IPS-20b (cell line): ENCODE results near the gene NOL4L.
A peak's percentile ranks its signal among the peaks of the same experiment; 100 is the strongest.

ENCODE experiments used
- H3K27ac ChIP-seq: one replicate; pipeline ENCODE4 v1.5.1; 2013; ENCODE audit warnings: low read length
- H3K27me3 ChIP-seq: 2 replicates; pipeline ENCODE4 v1.6.1; 2013; ENCODE audit warnings: mild to moderate bottlenecking, low read length, inconsistent platforms; ENCODE audit not compliant: insufficient read depth
- H3K36me3 ChIP-seq: 2 replicates; pipeline ENCODE4 v1.6.1; 2013; ENCODE audit warnings: low read depth, mild to moderate bottlenecking, inconsistent platforms, low read length, moderate library complexity; ENCODE audit not compliant: insufficient read depth
- H3K4me1 ChIP-seq: 2 replicates; pipeline ENCODE4 v1.6.1; 2013; ENCODE audit warnings: mild to moderate bottlenecking, control low read depth, inconsistent platforms, low read length, moderate library complexity; ENCODE audit not compliant: insufficient read depth
- H3K4me3 ChIP-seq: 2 replicates; pipeline ENCODE4 v1.5.1; 2013; ENCODE audit warnings: mild to moderate bottlenecking, low read length, inconsistent platforms
- H3K9ac ChIP-seq: 2 replicates; pipeline ENCODE4 v1.6.1; 2013; ENCODE audit warnings: low read depth, mild to moderate bottlenecking, inconsistent platforms, low read length, moderate library complexity
- H3K9me3 ChIP-seq: 2 replicates; pipeline ENCODE4 v1.6.1; 2013; ENCODE audit warnings: mild to moderate bottlenecking, low read depth, low read length, inconsistent platforms; ENCODE audit not compliant: insufficient read depth

Gene NOL4L

DNA sequence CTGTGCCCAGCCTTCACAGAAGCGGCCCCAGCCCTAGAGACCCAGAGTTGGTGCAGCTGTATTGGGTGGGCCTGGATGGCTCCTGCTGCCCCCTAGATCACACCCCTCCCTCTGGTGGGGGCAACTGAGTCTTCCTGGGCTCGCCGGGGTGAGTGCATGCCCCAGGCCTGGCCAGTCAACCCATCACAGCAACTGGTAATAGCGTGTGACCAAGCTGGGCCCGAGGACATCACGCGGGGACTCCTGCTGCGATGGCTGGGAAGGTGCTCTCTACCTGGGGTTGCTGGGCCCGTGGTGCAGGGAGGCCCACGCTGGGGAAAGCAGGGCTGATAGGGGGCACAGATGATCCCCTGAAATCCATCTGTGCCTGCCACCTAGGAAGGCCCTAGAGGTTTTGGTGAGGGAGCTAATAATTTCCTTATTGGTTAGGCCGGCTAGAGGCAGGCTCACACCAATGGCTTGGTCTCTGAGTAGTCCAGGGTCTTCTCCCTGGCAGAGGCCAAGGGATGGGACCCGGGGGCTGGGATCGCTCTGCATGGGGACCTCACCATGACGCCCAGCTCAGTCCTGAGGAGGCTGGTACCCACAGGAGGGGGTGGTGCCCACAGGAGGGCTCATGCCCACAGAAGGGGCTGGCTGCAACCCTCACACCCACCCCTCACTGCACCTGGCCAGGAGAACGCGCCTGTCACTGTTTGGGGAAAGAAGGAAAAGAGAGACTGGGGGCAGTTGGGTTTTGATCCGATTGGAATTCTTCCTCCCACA, 123.1 kb downstream of the NOL4L start:
- Histone ChIP-seq H3K9me3 (no peaks in the 10 kb centered on the region), H3K4me3 (no peak overlapping the region), H3K27me3 (no peaks in the 10 kb centered on the region), H3K36me3 (0 out of 2 replicates have a peak, but pooled peaks cover 3% of the 10 kb centered on the region), H3K4me1 (peaks cover 6% of the 10 kb centered on the region; the same call in 1 of the 2 replicates), H3K9ac (no peak overlapping the region), H3K27ac (no peak overlapping the region)

DNA sequence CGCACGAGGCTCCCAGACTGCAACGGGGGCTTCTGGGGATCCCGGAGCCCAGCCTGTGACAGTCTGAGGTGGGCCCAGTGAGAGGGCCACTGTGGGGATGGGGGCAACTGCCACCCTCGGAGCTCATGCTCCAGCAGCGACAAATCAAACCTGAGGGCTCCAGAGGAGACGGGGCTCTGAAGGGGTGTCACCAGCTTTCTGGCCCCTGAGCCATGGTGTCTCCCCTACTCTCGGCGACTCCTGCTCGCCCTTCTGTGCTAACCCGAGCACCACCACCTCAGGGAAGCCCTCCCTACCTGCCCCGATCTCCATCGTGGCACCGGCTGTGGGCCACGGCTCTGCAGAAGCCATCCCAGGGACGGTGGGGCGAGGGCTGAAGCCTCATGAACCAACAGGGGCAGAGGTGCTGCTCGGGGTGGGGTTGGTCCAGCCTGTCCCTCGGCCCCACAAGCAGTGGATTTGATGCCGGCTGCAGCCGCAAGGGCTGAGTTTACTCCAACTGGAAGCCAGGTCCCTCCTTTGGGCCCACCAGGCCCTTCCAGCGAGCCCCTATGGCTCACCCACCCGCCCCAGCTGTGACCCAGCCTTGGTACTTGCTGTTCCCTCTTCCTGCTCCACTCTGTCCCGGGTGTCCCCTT, 124.3 kb downstream of the NOL4L start:
- Histone ChIP-seq H3K9ac (no peak overlapping the region), H3K9me3 (no peaks in the 10 kb centered on the region), H3K27ac (no peak overlapping the region), H3K27me3 (no peaks in the 10 kb centered on the region), H3K36me3 (peaks cover 5% of the 10 kb centered on the region; the same call in 1 of the 2 replicates), H3K4me1 (peaks cover 6% of the 10 kb centered on the region; the same call in 1 of the 2 replicates), H3K4me3 (no peak overlapping the region)

DNA sequence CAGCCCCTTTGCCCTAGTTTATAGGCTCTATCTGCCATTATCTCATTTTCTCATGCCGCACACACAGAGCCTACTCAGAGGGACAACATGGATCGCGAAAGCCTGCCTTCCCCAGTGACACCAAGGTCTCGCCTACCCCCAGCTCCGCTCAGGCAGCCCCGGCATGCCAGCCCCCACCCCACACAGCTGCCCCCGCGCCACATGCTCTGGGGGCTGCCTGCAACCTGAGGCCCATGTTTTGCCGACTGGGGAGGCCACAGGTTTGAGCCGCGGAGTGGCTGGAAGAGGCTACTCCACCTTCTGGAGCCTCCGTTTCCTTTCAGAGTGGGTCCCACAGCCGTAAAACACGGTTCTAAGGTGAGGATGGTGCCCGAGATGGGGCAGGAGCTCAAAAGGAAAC, 124.9 kb downstream of the NOL4L start:
- Histone ChIP-seq H3K4me3 (no peak overlapping the region), H3K9ac (no peak overlapping the region), H3K36me3 (peaks cover 11% of the 10 kb centered on the region; the same call in 1 of the 2 replicates), H3K27ac (no peak overlapping the region), H3K4me1 (peaks cover 6% of the 10 kb centered on the region; the same call in 1 of the 2 replicates), H3K27me3 (no peaks in the 10 kb centered on the region), H3K9me3 (no peaks in the 10 kb centered on the region)

DNA sequence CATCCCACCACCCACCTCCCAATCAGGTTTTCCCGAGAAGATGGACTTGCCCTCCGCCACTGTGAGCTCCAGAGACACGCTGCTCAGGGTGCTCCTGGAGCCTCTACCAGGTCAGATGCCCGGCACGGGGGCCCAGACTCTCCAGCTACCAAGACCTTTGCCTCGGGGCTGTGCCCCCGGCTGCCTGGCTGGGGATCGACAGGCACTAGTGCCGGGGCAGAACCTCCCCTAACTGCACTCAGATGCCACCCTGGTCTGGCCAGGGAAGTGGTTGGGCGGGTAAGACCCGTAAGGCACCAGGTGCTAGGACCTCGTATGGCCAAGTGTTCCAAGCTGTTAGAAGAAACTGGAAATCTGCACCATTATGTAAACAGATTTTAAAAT, 126.3 kb downstream of the NOL4L start:
- H3K27ac ChIP-seq = no peak overlapping the region
- no peaks in the 10 kb centered on the region for H3K9me3 ChIP-seq
- no peak overlapping the region for H3K9ac ChIP-seq
- H3K4me3 ChIP-seq = no peak overlapping the region
- peaks cover 6% of the 10 kb centered on the region; the same call in 1 of the 2 replicates for H3K4me1 ChIP-seq
- H3K36me3 ChIP-seq = peaks cover 19% of the 10 kb centered on the region; the same call in 1 of the 2 replicates
- H3K27me3 ChIP-seq = no peaks in the 10 kb centered on the region

DNA sequence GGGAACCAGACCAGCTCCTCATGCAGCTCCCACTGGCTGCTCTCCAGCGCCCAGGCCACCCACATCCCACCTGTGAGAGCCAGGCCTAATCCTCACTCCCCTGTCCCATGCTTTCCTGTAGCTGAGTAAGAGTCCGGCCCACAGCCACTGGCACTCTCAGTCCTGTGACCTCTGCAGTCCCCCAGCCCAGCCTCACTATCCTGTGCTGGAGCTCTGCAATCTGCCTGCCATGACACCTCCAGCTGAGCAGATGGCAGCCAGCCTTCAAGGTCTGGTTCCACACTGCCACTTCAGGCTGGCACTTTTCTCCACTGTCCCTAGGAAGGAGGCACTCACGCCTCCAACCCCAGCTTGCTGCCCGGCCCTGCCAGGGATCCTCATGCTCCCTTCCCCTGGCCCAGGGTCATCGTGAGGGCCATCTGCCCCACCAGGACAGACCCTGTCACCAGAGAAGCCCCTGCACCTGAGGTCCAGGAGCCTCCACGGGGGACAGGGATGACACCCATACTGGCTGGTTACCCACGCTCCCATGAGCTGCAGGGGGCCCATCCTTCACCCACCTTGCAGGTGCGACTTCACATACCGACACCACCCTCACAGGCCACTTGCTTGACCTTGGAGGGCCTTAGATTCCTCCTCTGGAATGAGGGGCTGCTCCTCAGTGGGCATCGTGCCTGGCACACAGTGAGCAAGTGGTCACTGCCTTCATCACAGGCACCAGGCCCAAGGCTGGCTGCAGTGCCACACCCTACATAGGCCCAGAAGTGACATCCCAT, 126.9 kb downstream of the NOL4L start:
- H3K27me3 ChIP-seq = no peaks in the 10 kb centered on the region
- H3K4me3 ChIP-seq = peak overlapping the region; percentile 50
- H3K27ac ChIP-seq = peak overlapping the region; percentile 13
- H3K36me3 ChIP-seq = peaks cover 25% of the 10 kb centered on the region; the same call in 1 of the 2 replicates
- peaks cover 6% of the 10 kb centered on the region; the same call in 1 of the 2 replicates for H3K4me1 ChIP-seq
- peak overlapping the region; percentile 41; the same call in 1 of the 2 replicates for H3K9ac ChIP-seq
- no peaks in the 10 kb centered on the region for H3K9me3 ChIP-seq

DNA sequence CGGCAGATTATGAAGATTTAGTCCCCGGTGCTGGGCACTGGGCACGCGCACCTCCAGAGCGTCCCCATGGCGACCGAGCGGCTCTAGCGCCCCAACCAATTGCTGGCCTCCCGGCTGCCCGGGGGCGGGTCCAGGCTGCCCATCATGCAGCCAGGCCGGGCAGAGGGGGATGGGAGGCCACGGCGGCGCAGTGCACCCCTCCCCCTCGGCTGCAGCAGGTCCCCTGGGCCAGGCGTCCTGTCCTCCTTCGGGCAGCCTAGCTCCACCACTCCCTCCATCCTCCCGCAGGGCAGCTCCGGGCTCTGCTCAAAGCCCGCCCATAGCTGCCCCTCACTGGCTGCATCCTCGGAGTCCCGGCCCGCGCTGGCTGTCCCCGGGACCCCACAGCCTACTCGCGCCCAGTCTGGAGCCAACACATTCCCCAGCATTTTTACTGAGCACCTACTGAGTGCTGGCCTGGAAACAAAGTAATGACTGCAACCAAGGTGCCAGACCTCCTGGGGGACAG, 127.6 kb downstream of the NOL4L start:
- peak overlapping the region; percentile 50 for H3K4me3 ChIP-seq

DNA sequence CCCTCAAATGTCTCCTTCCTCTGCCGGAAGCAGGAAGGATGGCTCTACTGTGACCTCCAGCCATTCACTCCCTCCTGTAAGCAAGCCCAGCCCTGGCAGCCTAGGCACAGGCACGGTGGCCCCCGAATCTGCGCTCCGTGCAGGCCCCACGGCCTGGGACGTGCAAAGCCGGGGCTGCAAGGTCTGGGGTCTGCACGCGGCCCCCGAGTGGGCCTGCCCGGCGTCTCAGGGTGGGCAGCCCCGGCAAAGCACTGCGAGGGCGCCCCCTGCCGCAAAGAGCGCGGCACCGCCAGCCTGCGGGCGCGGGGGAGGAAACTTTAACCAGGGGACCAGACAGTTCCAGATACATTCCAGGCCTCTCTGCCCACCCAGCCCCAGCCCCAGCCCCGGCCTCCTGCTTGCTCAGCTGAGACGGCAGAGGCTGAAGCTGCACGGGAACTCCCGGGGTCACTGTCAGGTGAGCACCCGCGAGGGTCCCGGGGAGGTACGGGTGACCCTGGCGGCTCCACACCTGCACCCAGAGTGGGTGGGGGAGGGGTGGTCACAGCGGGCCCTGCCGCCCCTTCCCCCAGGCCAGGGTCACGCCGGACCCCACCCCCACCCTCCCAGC, 128.2 kb downstream of the NOL4L start:
- Histone ChIP-seq H3K4me1 (peaks cover 6% of the 10 kb centered on the region; the same call in 1 of the 2 replicates), H3K27ac (no peak overlapping the region), H3K9ac (peak overlapping the region; percentile 53; the same call in 1 of the 2 replicates)

More for the DNA sequence above, 127.6 kb downstream of the NOL4L start:
- peak overlapping the region; percentile 13 for H3K27ac ChIP-seq
- H3K9ac ChIP-seq = peak overlapping the region; percentile 41; the same call in 1 of the 2 replicates
- peaks cover 32% of the 10 kb centered on the region; the same call in 1 of the 2 replicates for H3K36me3 ChIP-seq
- H3K4me1 ChIP-seq = peaks cover 6% of the 10 kb centered on the region; the same call in 1 of the 2 replicates
- H3K27me3 ChIP-seq = no peaks in the 10 kb centered on the region
- no peaks in the 10 kb centered on the region for H3K9me3 ChIP-seq

DNA sequence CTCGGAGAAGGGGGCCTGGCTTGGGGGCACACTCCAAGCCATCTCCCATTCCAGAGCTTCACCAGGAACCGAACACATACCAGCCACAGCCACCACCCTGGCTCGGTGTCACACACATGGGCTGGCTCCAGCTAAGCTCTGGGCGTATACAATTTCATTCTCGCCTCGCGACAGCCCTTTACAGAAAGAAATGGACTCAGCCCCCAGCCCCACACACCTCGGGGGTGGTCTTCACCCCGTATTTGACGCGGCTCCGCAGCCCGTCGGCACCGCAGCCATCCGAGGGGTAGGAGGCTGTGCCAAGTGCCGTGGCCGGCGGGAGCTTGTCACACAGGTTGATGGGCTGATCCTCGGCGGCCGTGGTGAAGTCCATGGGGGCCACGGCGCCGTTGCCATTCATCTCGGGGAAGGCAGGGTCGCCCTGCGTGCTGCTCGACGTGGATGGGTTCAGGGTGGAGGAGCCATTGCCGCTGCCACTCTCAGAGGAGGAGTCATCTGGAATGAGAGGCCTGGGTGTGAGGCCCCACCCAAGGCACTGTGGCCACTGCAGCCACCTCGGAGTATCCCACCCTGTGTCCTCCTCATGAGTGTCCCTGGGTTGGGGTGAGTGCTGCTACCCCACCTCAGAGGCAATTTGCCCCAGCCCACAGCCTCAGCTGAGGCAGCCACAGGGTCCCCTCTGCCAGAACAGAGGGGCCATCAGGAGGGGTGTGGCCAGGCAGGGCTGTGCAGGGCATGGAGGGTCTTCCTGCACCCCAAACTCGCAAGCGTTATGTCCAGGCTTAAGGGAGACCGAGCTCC, 129.0 kb downstream of the NOL4L start:
- Histone ChIP-seq H3K27me3 (no peaks in the 10 kb centered on the region), H3K4me3 (no peak overlapping the region), H3K4me1 (peaks cover 6% of the 10 kb centered on the region; the same call in 1 of the 2 replicates), H3K36me3 (peaks cover 46% of the 10 kb centered on the region), H3K9me3 (no peaks in the 10 kb centered on the region), H3K9ac (peak overlapping the region; percentile 53; the same call in 1 of the 2 replicates), H3K27ac (no peak overlapping the region)

More for the DNA sequence above, 128.2 kb downstream of the NOL4L start:
- Histone ChIP-seq H3K27me3 (no peaks in the 10 kb centered on the region), H3K36me3 (peaks cover 37% of the 10 kb centered on the region; the same call in 1 of the 2 replicates), H3K9me3 (no peaks in the 10 kb centered on the region), H3K4me3 (peak overlapping the region; percentile 50; the same call in 1 of the 2 replicates)

DNA sequence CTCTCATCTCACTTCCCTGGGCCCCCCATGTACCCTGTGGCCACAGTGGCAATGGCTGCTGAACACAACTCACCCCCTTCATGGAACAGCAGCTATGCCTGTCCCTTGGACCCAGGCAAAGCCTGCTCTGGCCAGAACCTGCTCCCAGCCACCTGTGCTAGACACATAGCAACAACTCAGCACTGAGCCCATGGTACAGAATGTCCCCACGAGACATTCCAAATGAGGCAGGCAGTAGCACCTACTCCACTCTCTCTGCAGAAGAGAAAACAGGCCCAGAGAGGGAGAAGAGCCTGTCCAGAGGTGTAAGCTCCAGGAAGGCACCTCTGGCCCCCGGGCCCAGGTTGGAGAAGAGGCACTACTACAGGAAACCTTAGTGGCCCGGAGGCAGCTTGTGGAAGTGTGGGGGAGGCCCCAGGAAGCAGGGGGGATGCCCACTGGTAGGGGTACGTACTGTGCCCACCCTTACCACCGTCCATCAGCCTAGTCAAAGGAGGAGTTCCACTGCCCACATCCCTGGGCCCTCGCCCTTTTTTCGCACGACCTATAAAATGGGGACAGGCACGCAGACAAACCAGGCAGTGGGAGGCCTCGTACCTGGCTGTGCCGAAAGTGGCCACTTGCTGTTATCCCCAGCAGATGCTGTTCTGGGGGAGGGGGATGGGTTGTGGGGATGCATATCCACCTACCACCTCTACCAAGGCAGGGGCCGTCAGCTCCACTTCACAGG, 129.8 kb downstream of the NOL4L start:
- Histone ChIP-seq H3K36me3 (peaks cover 52% of the 10 kb centered on the region), H3K4me3 (no peak overlapping the region), H3K9ac (no peak overlapping the region), H3K27me3 (no peaks in the 10 kb centered on the region), H3K4me1 (peaks cover 6% of the 10 kb centered on the region; the same call in 1 of the 2 replicates), H3K27ac (no peak overlapping the region), H3K9me3 (no peaks in the 10 kb centered on the region)
